Measurements from ENCODE around the gene PDCD10. TPM values are rescaled to one million over a fixed set of nuclear protein-coding genes. Genes with fewer than 3 reads are reported as not detected.

Gene PDCD10
- total and polyA plus RNA-seq, 2 donors (not counting 1 experiment from before 2014, with no cell fraction given) = 25.7 to 58.0 TPM

- no peak overlapping the region for H3K4me3 Mint-ChIP-seq
- no peak for TF ChIP-seq EZH2 (IDR thresholded peaks at IDR 0.05; ENCODE audit: borderline replicate concordance, insufficient read depth, low read depth, low read length, poor library complexity, severe bottlenecking)
- TF ChIP-seq CTCF (IDR thresholded peaks at IDR 0.05) = no peak
- Histone ChIP-seq H3K4me1 (ENCODE audit: control insufficient read depth in 2 of 2, insufficient read depth in 2 of 2, low read length in 2 of 2) (no peaks in the 10 kb centered on the region), H4K20me1 (ENCODE audit: control insufficient read depth, insufficient read depth, low read length, poor library complexity, severe bottlenecking) (no peaks in the 10 kb centered on the region), H3K4me3 (ENCODE audit: control extremely low read depth in 1 of 5, extremely low read depth in 1 of 5, insufficient read depth in 1 of 5, low read depth in 2 of 5, low read length in 4 of 5) (no peak overlapping the region), H3K79me2 (ENCODE audit: control insufficient read depth, insufficient read depth, low read length) (no peaks in the 10 kb centered on the region), H3K9ac (ENCODE audit: low read length) (no peak overlapping the region), H3K36me3 (replicated peaks in 1 of 2; ENCODE audit: control extremely low read depth in 1 of 2, control insufficient read depth in 1 of 2, extremely low read depth in 1 of 2, insufficient read depth in 2 of 2, low read length in 1 of 2) (no peaks in the 10 kb centered on the region), H3K27me3 (replicated peaks in 1 of 4; ENCODE audit: control extremely low read depth in 1 of 4, control insufficient read depth in 3 of 4, insufficient read depth in 4 of 4, low read length in 3 of 4) (no peaks in the 10 kb centered on the region), H3K4me2 (replicated peaks; ENCODE audit: low read depth, low read length, poor library complexity, severe bottlenecking) (no peak overlapping the region), H3K27ac (ENCODE audit: low read length in 2 of 2) (no peak overlapping the region), H3K9me3 (ENCODE audit: control extremely low read depth in 1 of 3, control insufficient read depth in 2 of 3, insufficient read depth in 1 of 3, low read length in 2 of 3) (no peaks in the 10 kb centered on the region), H2AFZ (ENCODE audit: insufficient read depth, low read depth, low read length, poor library complexity, severe bottlenecking) (no peak overlapping the region)
- WGBS (ENCODE audit: insufficient coverage) = 98% methylated on average over 5 of the region's 5 CpGs
- ChIA-PET CTCF (interaction anchor here (0.8 kb wide), 1 partner anchor 212 kb away, joined by 3 read pairs; no protein-coding TSS in a partner anchor), POLR2A (no interaction called here)
- no peaks in the 10 kb centered on the region for H3K9me3 Mint-ChIP-seq (ENCODE audit: insufficient read depth)
- DNase-seq (no peak), ATAC-seq (ENCODE audit: low read depth) (no peak)
- no peak overlapping the region for H3K27ac Mint-ChIP-seq
- no peaks in the 10 kb centered on the region for H3K4me1 Mint-ChIP-seq
- peaks cover 1% of the 10 kb centered on the region for H3K27me3 Mint-ChIP-seq
- intact Hi-C loops (cut with micrococcal nuclease) = no loop called here
These were observed 71.7 kb downstream of the PDCD10 start for GRCh38 chr3:167662919-167663400.

GRCh38 chr3:167657684-167658225 lies 76.9 kb downstream of the PDCD10 start:
- Histone ChIP-seq H3K9me3 (ENCODE audit: control extremely low read depth in 1 of 3, control insufficient read depth in 2 of 3, insufficient read depth in 1 of 3, low read length in 2 of 3) (peaks cover 0 to 4% (median 0%) of the 10 kb centered on the region in 3 donors), H3K27ac (ENCODE audit: low read length in 2 of 2) (no peak overlapping the region), H3K4me2 (replicated peaks; ENCODE audit: low read depth, low read length, poor library complexity, severe bottlenecking) (no peak overlapping the region), H3K27me3 (replicated peaks in 1 of 4; ENCODE audit: control extremely low read depth in 1 of 4, control insufficient read depth in 3 of 4, insufficient read depth in 4 of 4, low read length in 3 of 4) (no peaks in the 10 kb centered on the region), H3K36me3 (replicated peaks in 1 of 2; ENCODE audit: control extremely low read depth in 1 of 2, control insufficient read depth in 1 of 2, extremely low read depth in 1 of 2, insufficient read depth in 2 of 2, low read length in 1 of 2) (no peaks in the 10 kb centered on the region), H2AFZ (ENCODE audit: insufficient read depth, low read depth, low read length, poor library complexity, severe bottlenecking) (no peak overlapping the region), H3K9ac (ENCODE audit: low read length) (no peak overlapping the region), H3K4me1 (ENCODE audit: control insufficient read depth in 2 of 2, insufficient read depth in 2 of 2, low read length in 2 of 2) (peaks cover 0 to 9% of the 10 kb centered on the region in 2 donors), H3K4me3 (ENCODE audit: control extremely low read depth in 1 of 5, extremely low read depth in 1 of 5, insufficient read depth in 1 of 5, low read depth in 2 of 5, low read length in 4 of 5) (no peak overlapping the region), H4K20me1 (ENCODE audit: control insufficient read depth, insufficient read depth, low read length, poor library complexity, severe bottlenecking) (no peaks in the 10 kb centered on the region), H3K79me2 (ENCODE audit: control insufficient read depth, insufficient read depth, low read length) (no peaks in the 10 kb centered on the region)
- Mint-ChIP-seq H3K4me1 (peaks cover 11% of the 10 kb centered on the region), H3K27me3 (peaks cover 8% of the 10 kb centered on the region), H3K4me3 (no peak overlapping the region), H3K9me3 (ENCODE audit: insufficient read depth) (no peaks in the 10 kb centered on the region), H3K27ac (no peak overlapping the region)
- intact Hi-C loops (cut with micrococcal nuclease) = no loop called here
- TF ChIP-seq CTCF (IDR thresholded peaks at IDR 0.05) = no peak
- no peak for TF ChIP-seq EZH2 (IDR thresholded peaks at IDR 0.05; ENCODE audit: borderline replicate concordance, insufficient read depth, low read depth, low read length, poor library complexity, severe bottlenecking)
- WGBS (ENCODE audit: insufficient coverage) = 100% methylated on average over 2 of the region's 3 CpGs
- DNase-seq (no peak), ATAC-seq (ENCODE audit: low read depth) (no peak)
- ChIA-PET POLR2A (no interaction called here), CTCF (no interaction called here)
